Measurements from ENCODE around the gene CIBAR2. TPM values are rescaled to one million over a fixed set of nuclear protein-coding genes. Genes with fewer than 3 reads are reported as not detected.

CIBAR2 gene
- total and polyA plus RNA-seq, 9 donors, result 0.18 to 13.0 (median 1.4) TPM; not detected in 3

DNA sequence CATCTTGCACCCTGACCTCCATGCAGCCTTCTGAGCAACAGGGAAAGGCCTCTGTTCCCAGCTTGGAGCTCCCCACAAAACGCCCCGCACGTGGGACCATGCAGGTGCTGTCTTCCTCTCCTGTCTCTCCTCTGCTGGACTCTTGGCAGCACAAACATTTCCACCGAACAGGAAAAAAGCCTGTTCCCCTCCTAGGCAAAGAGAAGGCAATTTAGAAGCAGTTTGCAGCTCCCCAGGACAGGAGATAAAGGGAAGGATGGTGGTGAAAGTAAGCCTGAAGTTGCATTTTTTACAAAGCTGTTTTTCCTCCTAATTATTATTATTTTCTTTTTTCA is 7.7 kb upstream of the CIBAR2 start:
- 59 to 74% (median 69%) methylated on average over 4 of the region's 4 CpGs for WGBS, 3 donors

DNA sequence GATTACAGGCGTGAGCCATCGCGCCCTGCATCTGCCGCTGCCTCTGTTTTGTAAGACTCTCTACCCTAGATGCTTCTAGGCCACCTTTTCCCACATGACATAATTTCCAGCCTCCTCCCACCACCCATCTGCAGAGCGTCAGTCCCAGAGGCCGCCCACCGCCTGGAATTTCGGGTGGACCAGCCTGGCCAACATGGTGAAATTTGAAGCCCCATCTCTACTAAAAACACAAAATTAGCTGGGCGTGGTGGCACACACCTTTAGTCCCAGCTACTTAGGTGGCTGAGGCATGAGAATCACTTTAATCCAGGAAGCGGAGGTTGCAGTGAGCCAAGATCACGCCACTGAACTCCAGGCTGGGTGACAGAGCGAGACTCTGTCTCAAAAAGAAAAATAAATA is 5.1 kb upstream of the CIBAR2 start:
- Histone ChIP-seq H3K27ac (no peak overlapping the region), H3K4me1 (ENCODE audit: insufficient read depth) (peaks cover 1% of the 10 kb centered on the region), H3K36me3 (no peaks in the 10 kb centered on the region), H3K4me3 (no peak overlapping the region), H3K9me3 (no peaks in the 10 kb centered on the region), H3K27me3 (no peaks in the 10 kb centered on the region)
- intact Hi-C loops (cut with DNase I), result loop anchor here in 3 of 4 donors (5.0 to 10.0 kb wide), 4 partner anchors 117 to 497 kb away; partner anchors contain the start of gene GSE1 (in 1 of the 3)
- no peak for DNase-seq
- no peak for TF ChIP-seq EP300 (IDR thresholded peaks at IDR 0.05)
- no peak for TF ChIP-seq POLR2A (IDR thresholded peaks at IDR 0.05)
- TF ChIP-seq, protein P1, sequence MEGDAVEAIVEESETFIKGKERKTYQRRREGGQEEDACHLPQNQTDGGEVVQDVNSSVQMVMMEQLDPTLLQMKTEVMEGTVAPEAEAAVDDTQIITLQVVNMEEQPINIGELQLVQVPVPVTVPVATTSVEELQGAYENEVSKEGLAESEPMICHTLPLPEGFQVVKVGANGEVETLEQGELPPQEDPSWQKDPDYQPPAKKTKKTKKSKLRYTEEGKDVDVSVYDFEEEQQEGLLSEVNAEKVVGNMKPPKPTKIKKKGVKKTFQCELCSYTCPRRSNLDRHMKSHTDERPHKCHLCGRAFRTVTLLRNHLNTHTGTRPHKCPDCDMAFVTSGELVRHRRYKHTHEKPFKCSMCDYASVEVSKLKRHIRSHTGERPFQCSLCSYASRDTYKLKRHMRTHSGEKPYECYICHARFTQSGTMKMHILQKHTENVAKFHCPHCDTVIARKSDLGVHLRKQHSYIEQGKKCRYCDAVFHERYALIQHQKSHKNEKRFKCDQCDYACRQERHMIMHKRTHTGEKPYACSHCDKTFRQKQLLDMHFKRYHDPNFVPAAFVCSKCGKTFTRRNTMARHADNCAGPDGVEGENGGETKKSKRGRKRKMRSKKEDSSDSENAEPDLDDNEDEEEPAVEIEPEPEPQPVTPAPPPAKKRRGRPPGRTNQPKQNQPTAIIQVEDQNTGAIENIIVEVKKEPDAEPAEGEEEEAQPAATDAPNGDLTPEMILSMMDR (IDR thresholded peaks at IDR 0.05), result no peak
- WGBS, 3 donors, result 95 to 96% (median 96%) methylated on average over 12 of the region's 12 CpGs

More for the DNA sequence above, 7.7 kb upstream of the CIBAR2 start:
- no peak for DNase-seq
- H3K4me3 ChIP-seq, result no peak overlapping the region
- H3K36me3 ChIP-seq, result no peaks in the 10 kb centered on the region
- no peaks in the 10 kb centered on the region for H3K27me3 ChIP-seq
- H3K27ac ChIP-seq, result no peak overlapping the region
- peaks cover 1% of the 10 kb centered on the region for H3K4me1 ChIP-seq (ENCODE audit: insufficient read depth)
- TF ChIP-seq EP300 (IDR thresholded peaks at IDR 0.05) (no peak), POLR2A (IDR thresholded peaks at IDR 0.05) (no peak)
- TF ChIP-seq, protein P1 (IDR thresholded peaks at IDR 0.05), result no peak
- intact Hi-C loops (cut with DNase I), result loop anchor here in 1 of 4 donors (10.0 kb wide), 1 partner anchor 55 kb away; no protein-coding TSS in a partner anchor
- H3K9me3 ChIP-seq, result no peaks in the 10 kb centered on the region

DNA sequence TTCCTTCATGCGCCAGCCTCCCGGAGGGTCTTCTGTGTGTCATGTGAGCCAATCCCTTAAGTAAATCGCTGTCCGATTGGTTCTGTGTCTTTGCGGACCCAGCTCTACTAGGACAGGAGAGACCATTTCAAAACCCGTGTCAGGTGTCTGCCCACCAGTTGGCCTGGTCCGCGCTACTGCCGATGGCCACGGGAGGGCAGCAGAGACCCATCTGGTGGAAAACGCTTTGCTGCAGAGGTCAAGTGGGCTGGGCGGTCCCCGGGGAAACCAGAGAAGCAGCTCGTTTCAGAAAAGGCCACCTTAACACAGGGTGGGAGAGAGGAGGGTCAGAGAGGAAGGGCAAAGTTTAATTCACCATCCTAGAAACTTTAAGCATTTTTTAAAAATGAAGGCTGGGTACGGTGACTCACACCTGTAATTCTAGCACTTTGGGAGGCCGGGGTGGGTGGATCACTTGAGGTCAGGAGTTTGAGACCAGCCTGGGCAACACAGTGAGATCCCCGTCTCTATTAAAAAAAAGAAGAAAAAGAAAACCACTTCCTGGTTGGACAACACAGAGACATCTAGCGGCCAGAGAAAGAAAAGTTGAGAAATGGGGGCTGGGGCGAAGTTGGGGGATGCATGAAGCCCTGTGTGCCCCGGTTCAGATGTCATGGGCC is 2.8 kb upstream of the CIBAR2 start:
- no peak overlapping the region for H3K4me3 ChIP-seq
- 5 to 8% (median 6%) methylated on average over 20 of the region's 20 CpGs for WGBS, 3 donors
- H3K9me3 ChIP-seq, result no peaks in the 10 kb centered on the region
- peaks cover 1% of the 10 kb centered on the region for H3K4me1 ChIP-seq (ENCODE audit: insufficient read depth)
- peak; percentile 84 to 94 (median 91) for DNase-seq
- H3K36me3 ChIP-seq, result no peaks in the 10 kb centered on the region
- H3K27ac ChIP-seq, result no peak overlapping the region
- no peak for TF ChIP-seq POLR2A (IDR thresholded peaks at IDR 0.05)
- no peak for TF ChIP-seq EP300 (IDR thresholded peaks at IDR 0.05)
- TF ChIP-seq, protein P1 (IDR thresholded peaks at IDR 0.05), result peak; percentile 91 to 98 (median 95)
- H3K27me3 ChIP-seq, result no peaks in the 10 kb centered on the region
- intact Hi-C loops (cut with DNase I), result loop anchor here in 3 of 4 donors (5.0 to 10.0 kb wide), 5 partner anchors 120 to 500 kb away; partner anchors contain the start of gene GSE1 (in 1 of the 3)

DNA sequence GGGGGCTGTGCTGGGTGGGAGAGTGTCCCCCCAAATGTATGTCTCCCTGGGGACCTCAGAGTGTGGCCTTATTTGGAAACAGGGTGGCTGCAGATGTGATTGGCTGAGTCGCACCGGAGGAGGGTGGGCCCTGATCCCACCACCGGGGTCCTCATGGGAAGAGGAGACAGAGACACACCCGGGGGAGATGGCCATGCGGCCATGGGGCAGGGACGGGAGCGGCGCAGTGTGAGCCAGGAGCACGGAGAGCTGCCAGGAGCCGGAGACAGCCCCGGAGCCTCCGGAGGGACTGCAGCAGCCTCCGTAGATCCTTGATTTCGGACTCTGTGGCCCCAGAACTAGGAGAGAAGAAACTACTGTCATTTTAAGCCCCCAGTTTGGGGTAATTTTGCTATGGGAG is 1.6 kb upstream of the CIBAR2 start:
- WGBS, 3 donors, result 53 to 60% (median 58%) methylated on average over 14 of the region's 14 CpGs
- Histone ChIP-seq H3K4me1 (ENCODE audit: insufficient read depth) (peaks cover 1% of the 10 kb centered on the region), H3K27ac (no peak overlapping the region), H3K36me3 (no peaks in the 10 kb centered on the region), H3K4me3 (no peak overlapping the region), H3K9me3 (no peaks in the 10 kb centered on the region), H3K27me3 (no peaks in the 10 kb centered on the region)
- no peak for DNase-seq
- intact Hi-C loops (cut with DNase I), result loop anchor here in 3 of 4 donors (5.0 to 10.0 kb wide), 4 partner anchors 121 to 501 kb away; partner anchors contain the start of gene GSE1 (in 1 of the 3)
- TF ChIP-seq POLR2A (IDR thresholded peaks at IDR 0.05), result no peak
- TF ChIP-seq, protein P1 (IDR thresholded peaks at IDR 0.05), result no peak
- no peak for TF ChIP-seq EP300 (IDR thresholded peaks at IDR 0.05)

Measured in ovary (tissue), 9 donors.